ENCODE data around the gene ZNF836. TPM values are rescaled to one million over a fixed set of nuclear protein-coding genes. Genes with fewer than 3 reads are reported as not detected.
A peak's percentile ranks its signal among the peaks of the same experiment; 100 is the strongest.

ZNF836 gene
- total RNA-seq, 1 donor from 2014 or later: 7.5 TPM

GRCh38 chr19:52196256-52196967 is 25.0 kb upstream of the ZNF836 start:
- no peak for FAIRE-seq
- no peaks in the 10 kb centered on the region for H3K9me3 ChIP-seq (ENCODE audit: insufficient read depth, low read depth, low read length)
- H3K9me3 Mint-ChIP-seq (ENCODE audit: unreplicated experiment): peaks cover 1% of the 10 kb centered on the region
- no peak for TF ChIP-seq EZH2 (IDR thresholded peaks at IDR 0.05; ENCODE audit: insufficient read depth, low read length)
- no peak for TF ChIP-seq CTCF (IDR thresholded peaks at IDR 0.05; ENCODE audit: insufficient read depth, low read depth, low read length)
- H3K36me3 ChIP-seq (ENCODE audit: insufficient read depth, low read length): peaks cover 26% of the 10 kb centered on the region
- H4K20me1 ChIP-seq (ENCODE audit: insufficient read depth, low read length): peaks cover 96% of the 10 kb centered on the region
- no peak overlapping the region for H2AFZ ChIP-seq (ENCODE audit: low read depth, low read length)
- no peaks in the 10 kb centered on the region for H3K27me3 ChIP-seq (ENCODE audit: insufficient read depth, low read length)
- H3K27me3 Mint-ChIP-seq (ENCODE audit: low read depth, unreplicated experiment): no peaks in the 10 kb centered on the region
- H3K27ac Mint-ChIP-seq (ENCODE audit: unreplicated experiment): no peak overlapping the region
- H3K4me3 ChIP-seq (ENCODE audit: insufficient read depth, low read depth, low read length): no peak overlapping the region
- peaks cover 15% of the 10 kb centered on the region for H3K4me1 ChIP-seq (ENCODE audit: insufficient read depth, low read length)
- H3K27ac ChIP-seq (ENCODE audit: low read depth, low read length): no peak overlapping the region
- no peak overlapping the region for H3K4me2 ChIP-seq (ENCODE audit: low read length)
- H3K4me3 Mint-ChIP-seq (ENCODE audit: unreplicated experiment): no peak overlapping the region
- H3K79me2 ChIP-seq (ENCODE audit: insufficient read depth, low read length): peaks cover 97% of the 10 kb centered on the region
- DNase-seq (ENCODE audit: low read depth): no peak
- peaks cover 21% of the 10 kb centered on the region for H3K36me3 Mint-ChIP-seq (ENCODE audit: low read depth, unreplicated experiment)
- no peak overlapping the region for H3K9ac ChIP-seq (ENCODE audit: low read length)
- H3K4me1 Mint-ChIP-seq (ENCODE audit: low read depth, unreplicated experiment): peaks cover 27% of the 10 kb centered on the region

GRCh38 chr19:52191951-52192350 is 20.5 kb upstream of the ZNF836 start:
- Histone ChIP-seq H3K79me2 (ENCODE audit: insufficient read depth, low read length) (peaks cover 70% of the 10 kb centered on the region), H3K9me3 (ENCODE audit: insufficient read depth, low read depth, low read length) (no peaks in the 10 kb centered on the region), H3K4me3 (ENCODE audit: insufficient read depth, low read depth, low read length) (peak overlapping the region; percentile 88), H2AFZ (ENCODE audit: low read depth, low read length) (no peak overlapping the region), H4K20me1 (ENCODE audit: insufficient read depth, low read length) (peaks cover 62% of the 10 kb centered on the region), H3K4me2 (ENCODE audit: low read length) (peak overlapping the region; percentile 90), H3K27ac (ENCODE audit: low read depth, low read length) (no peak overlapping the region), H3K27me3 (ENCODE audit: insufficient read depth, low read length) (no peaks in the 10 kb centered on the region), H3K4me1 (ENCODE audit: insufficient read depth, low read length) (peaks cover 15% of the 10 kb centered on the region), H3K36me3 (ENCODE audit: insufficient read depth, low read length) (peaks cover 13% of the 10 kb centered on the region), H3K9ac (ENCODE audit: low read length) (peak overlapping the region; percentile 98)
- DNase-seq (ENCODE audit: low read depth) (no peak), FAIRE-seq (no peak)
- H3K36me3 Mint-ChIP-seq (ENCODE audit: low read depth, unreplicated experiment): peaks cover 13% of the 10 kb centered on the region
- TF ChIP-seq EZH2 (IDR thresholded peaks at IDR 0.05; ENCODE audit: insufficient read depth, low read length): no peak
- TF ChIP-seq CTCF (IDR thresholded peaks at IDR 0.05; ENCODE audit: insufficient read depth, low read depth, low read length): no peak
- H3K9me3 Mint-ChIP-seq (ENCODE audit: unreplicated experiment): peaks cover 1% of the 10 kb centered on the region
- peak overlapping the region; percentile 93 for H3K4me3 Mint-ChIP-seq (ENCODE audit: unreplicated experiment)
- H3K27me3 Mint-ChIP-seq (ENCODE audit: low read depth, unreplicated experiment): no peaks in the 10 kb centered on the region
- H3K4me1 Mint-ChIP-seq (ENCODE audit: low read depth, unreplicated experiment): peaks cover 20% of the 10 kb centered on the region
- peak overlapping the region; percentile 7 for H3K27ac Mint-ChIP-seq (ENCODE audit: unreplicated experiment)

GRCh38 chr19:52191389-52191788 is 20.0 kb upstream of the ZNF836 start:
- Histone ChIP-seq H3K4me2 (ENCODE audit: low read length) (peak overlapping the region; percentile 90), H3K9ac (ENCODE audit: low read length) (peak overlapping the region; percentile 98), H3K4me3 (ENCODE audit: insufficient read depth, low read depth, low read length) (peak overlapping the region; percentile 88), H3K4me1 (ENCODE audit: insufficient read depth, low read length) (peaks cover 15% of the 10 kb centered on the region), H3K79me2 (ENCODE audit: insufficient read depth, low read length) (peaks cover 65% of the 10 kb centered on the region), H3K27ac (ENCODE audit: low read depth, low read length) (peak overlapping the region; percentile 99), H3K27me3 (ENCODE audit: insufficient read depth, low read length) (no peaks in the 10 kb centered on the region), H3K9me3 (ENCODE audit: insufficient read depth, low read depth, low read length) (no peaks in the 10 kb centered on the region), H2AFZ (ENCODE audit: low read depth, low read length) (no peak overlapping the region), H4K20me1 (ENCODE audit: insufficient read depth, low read length) (peaks cover 56% of the 10 kb centered on the region), H3K36me3 (ENCODE audit: insufficient read depth, low read length) (peaks cover 9% of the 10 kb centered on the region)
- TF ChIP-seq CTCF (IDR thresholded peaks at IDR 0.05; ENCODE audit: insufficient read depth, low read depth, low read length) (no peak), EZH2 (IDR thresholded peaks at IDR 0.05; ENCODE audit: insufficient read depth, low read length) (no peak)
- H3K9me3 Mint-ChIP-seq (ENCODE audit: unreplicated experiment): peaks cover 1% of the 10 kb centered on the region
- H3K4me1 Mint-ChIP-seq (ENCODE audit: low read depth, unreplicated experiment): peaks cover 20% of the 10 kb centered on the region
- peak overlapping the region; percentile 93 for H3K4me3 Mint-ChIP-seq (ENCODE audit: unreplicated experiment)
- peaks cover 13% of the 10 kb centered on the region for H3K36me3 Mint-ChIP-seq (ENCODE audit: low read depth, unreplicated experiment)
- no peaks in the 10 kb centered on the region for H3K27me3 Mint-ChIP-seq (ENCODE audit: low read depth, unreplicated experiment)
- no peak for DNase-seq (ENCODE audit: low read depth)
- peak overlapping the region; percentile 99 for H3K27ac Mint-ChIP-seq (ENCODE audit: unreplicated experiment)
- no peak for FAIRE-seq
